CD4-positive, alpha-beta memory T cell (primary cell): ENCODE data around the gene PDSS2. TPM values are rescaled to one million over a fixed set of nuclear protein-coding genes. Genes with fewer than 3 reads are reported as not detected.

ENCODE experiments used
- CTCF ChIA-PET: fragments of 350-600 bp; sonication (Branson Sonifier 250); formaldehyde crosslinking; loops from one replicate; lab custom pipeline; 2021; ENCODE audit warnings: inconsistent platforms; ENCODE audit not compliant: partially characterized antibody; lab: Charles Lee
- POLR2A ChIA-PET: fragments of 350-600 bp; sonication (Branson Sonifier 250); formaldehyde crosslinking; loops from one replicate; lab custom pipeline; 2021; ENCODE audit not compliant: partially characterized antibody; lab: Charles Lee
- DNase-seq, 5 donors: peaks; one replicate each; pipeline versions ENCODE4 v3.0.0 to v3.0.0-alpha.2; 2020 to 2022; ENCODE audit warnings: mixed read lengths in 1 of 5
- H3K27ac ChIP-seq: one replicate; pipeline ENCODE4 v1.7.0; 2013; ENCODE audit warnings: low read depth, low read length
- H3K27me3 ChIP-seq: 2 replicates; pipeline ENCODE4 v1.7.0; 2013; ENCODE audit warnings: mild to moderate bottlenecking, low read length, moderate library complexity; ENCODE audit not compliant: insufficient read depth
- H3K36me3 ChIP-seq: 2 replicates; pipeline ENCODE4 v1.7.0; 2013; ENCODE audit warnings: mild to moderate bottlenecking, low read length, moderate library complexity; ENCODE audit not compliant: insufficient read depth
- H3K4me1 ChIP-seq: 2 replicates; pipeline ENCODE4 v1.7.0; 2013; ENCODE audit warnings: mild to moderate bottlenecking, low read length, moderate library complexity; ENCODE audit not compliant: insufficient read depth
- H3K4me3 ChIP-seq, 2 donors: one replicate each; pipeline ENCODE4 v1.7.0; 2013; ENCODE audit warnings: low read length in 2 of 2, mild to moderate bottlenecking in 1 of 2
- H3K9me3 ChIP-seq, 2 donors: one replicate each; pipeline ENCODE4 v1.7.0; 2013; ENCODE audit warnings: low read length in 2 of 2, control low read depth in 1 of 2; ENCODE audit not compliant: control insufficient read depth in 1 of 2
- H3K27ac Mint-ChIP-seq, 7 donors: one replicate each; pipeline ENCODE4 v1.8.0; 2020 to 2021; ENCODE audit warnings: mixed read lengths in 7 of 7, mild to moderate bottlenecking in 6 of 7, inconsistent platforms in 3 of 7, moderate library complexity in 3 of 7
- H3K27me3 Mint-ChIP-seq, 2 donors: one replicate each; pipeline ENCODE4 v1.8.0; 2020 to 2021; ENCODE audit warnings: mixed read lengths in 2 of 2
- H3K36me3 Mint-ChIP-seq, 2 donors: one replicate each; pipeline ENCODE4 v1.8.0; 2020 to 2021; ENCODE audit warnings: mixed read lengths in 2 of 2, inconsistent platforms in 1 of 2, mild to moderate bottlenecking in 1 of 2
- H3K4me1 Mint-ChIP-seq, 4 donors: one replicate each; pipeline ENCODE4 v1.8.0; 2020 to 2021; ENCODE audit warnings: mixed read lengths in 4 of 4, mild to moderate bottlenecking in 1 of 4
- H3K4me3 Mint-ChIP-seq, 8 donors: one replicate each; pipeline ENCODE4 v1.8.0; 2020 to 2021; ENCODE audit warnings: mixed read lengths in 8 of 8, mild to moderate bottlenecking in 7 of 8, moderate library complexity in 6 of 8, inconsistent platforms in 3 of 8
- H3K9me3 Mint-ChIP-seq, 8 donors: one replicate each; pipeline ENCODE4 v1.8.0; 2020 to 2021; ENCODE audit warnings: mixed read lengths in 8 of 8, mild to moderate bottlenecking in 5 of 8, inconsistent platforms in 3 of 8, moderate library complexity in 1 of 8
- intact Hi-C: fragments of 100-400 bp; cut with micrococcal nuclease; formaldehyde crosslinking; loops from one replicate; pipeline ENCODE4 v1.15.1; 2023
- polyA plus RNA-seq, 2 donors: library from polyadenylated mRNA; unstranded; fragments of 300-500 nt; fragmentation: Illumina TruSeq; gene quantifications; one replicate each; pipeline ENCODE4 v1.2.3, GENCODE V29; 2021
- total RNA-seq, 2 experiments: library from RNA; stranded (reverse); gene quantifications; one replicate each; pipeline ENCODE4 v1.2.3, GENCODE V29; 2021

Gene PDSS2
- total and polyA plus RNA-seq, 4 experiments from 2014 or later: 10.0 to 14.3 (median 12.2) TPM

DNA sequence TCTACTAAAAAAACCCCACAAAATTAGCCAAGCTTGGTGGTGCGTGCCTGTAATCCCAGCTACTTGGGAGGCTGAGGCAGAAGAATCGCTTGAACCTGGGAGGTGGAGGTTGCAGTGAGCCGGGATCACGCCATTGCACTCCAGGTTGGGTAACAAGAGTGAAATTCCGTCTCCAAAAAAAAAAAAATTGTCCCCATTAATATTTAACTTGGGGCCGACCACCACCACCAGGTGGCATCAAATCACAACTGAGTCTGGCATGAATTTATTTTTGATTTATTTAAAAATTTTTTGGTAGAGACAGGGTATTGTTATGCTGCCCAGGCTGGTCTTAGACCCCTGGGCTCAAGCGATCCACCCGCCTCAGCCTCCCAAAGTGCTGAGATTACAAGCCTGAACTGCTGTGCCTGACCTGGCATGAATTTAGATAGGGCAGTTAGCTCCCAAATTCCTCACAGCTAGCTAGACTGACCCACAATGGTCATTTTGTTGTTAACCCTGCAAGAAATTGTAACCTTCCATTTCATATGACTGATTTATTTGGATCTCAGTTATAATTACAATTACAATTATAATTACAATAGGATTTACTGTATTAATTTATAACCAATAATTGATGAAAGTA is 326.9 kb downstream of the PDSS2 start:
- H3K27ac Mint-ChIP-seq: no peak overlapping the region
- no peaks in the 10 kb centered on the region for H3K27me3 Mint-ChIP-seq
- Histone ChIP-seq H3K4me1 (no peaks in the 10 kb centered on the region), H3K9me3 (no peaks in the 10 kb centered on the region), H3K27me3 (no peaks in the 10 kb centered on the region), H3K4me3 (no peak overlapping the region), H3K27ac (no peak overlapping the region), H3K36me3 (no peaks in the 10 kb centered on the region)
- POLR2A ChIA-PET: no interaction called here
- CTCF ChIA-PET: interaction anchor here (1.0 to 1.3 kb wide), 2 partner anchors 9 to 539 kb away, joined by 3 read pairs; no protein-coding TSS in a partner anchor
- DNase-seq: peak in 3 of 5 donors; percentile 8 to 13 (median 11)
- intact Hi-C loops: no loop called here
- H3K9me3 Mint-ChIP-seq: no peaks in the 10 kb centered on the region
- H3K36me3 Mint-ChIP-seq: no peaks in the 10 kb centered on the region
- H3K4me1 Mint-ChIP-seq: no peaks in the 10 kb centered on the region
- H3K4me3 Mint-ChIP-seq: no peak overlapping the region

DNA sequence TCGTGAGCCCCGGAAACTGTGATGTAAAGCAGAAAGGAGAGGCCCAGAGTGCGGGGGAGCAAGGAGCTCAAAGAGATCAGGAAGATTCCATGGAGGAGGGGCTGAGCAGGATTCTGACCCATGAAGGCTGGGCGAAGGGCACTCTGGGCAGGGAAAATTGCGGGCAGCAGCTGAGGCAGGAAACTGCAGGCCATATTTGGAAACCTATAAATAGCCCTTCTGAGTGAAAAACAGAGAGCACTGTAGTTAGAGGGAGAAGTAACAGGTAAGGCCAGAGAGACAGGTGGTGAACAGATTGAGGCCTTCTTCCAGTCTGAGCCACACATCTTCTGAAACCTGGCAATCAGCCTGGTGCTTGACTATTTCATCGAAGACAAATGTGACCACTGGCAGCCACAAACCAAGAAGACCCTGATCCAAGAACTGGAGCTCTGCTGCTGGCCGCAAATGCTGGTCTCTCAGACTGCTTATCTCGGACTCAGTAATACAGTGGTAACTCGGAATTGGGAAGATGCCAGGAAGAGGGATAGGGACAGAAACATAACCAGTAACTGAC is 329.9 kb downstream of the PDSS2 start:
- H3K9me3 Mint-ChIP-seq: no peaks in the 10 kb centered on the region
- no peak overlapping the region for H3K4me3 ChIP-seq
- H3K27me3 Mint-ChIP-seq: no peaks in the 10 kb centered on the region
- no peak overlapping the region for H3K27ac ChIP-seq
- no peak overlapping the region for H3K4me3 Mint-ChIP-seq
- CTCF ChIA-PET: interaction anchor here (0.6 to 1.1 kb wide), 2 partner anchors 16 to 621 kb away, joined by 3 to 4 read pairs; no protein-coding TSS in a partner anchor
- intact Hi-C loops: no loop called here
- H3K9me3 ChIP-seq: no peaks in the 10 kb centered on the region
- H3K4me1 ChIP-seq: no peaks in the 10 kb centered on the region
- H3K36me3 Mint-ChIP-seq: no peaks in the 10 kb centered on the region
- DNase-seq: no peak
- POLR2A ChIA-PET: no interaction called here
- no peaks in the 10 kb centered on the region for H3K27me3 ChIP-seq
- H3K4me1 Mint-ChIP-seq: no peaks in the 10 kb centered on the region
- no peaks in the 10 kb centered on the region for H3K36me3 ChIP-seq
- H3K27ac Mint-ChIP-seq: no peak overlapping the region

DNA sequence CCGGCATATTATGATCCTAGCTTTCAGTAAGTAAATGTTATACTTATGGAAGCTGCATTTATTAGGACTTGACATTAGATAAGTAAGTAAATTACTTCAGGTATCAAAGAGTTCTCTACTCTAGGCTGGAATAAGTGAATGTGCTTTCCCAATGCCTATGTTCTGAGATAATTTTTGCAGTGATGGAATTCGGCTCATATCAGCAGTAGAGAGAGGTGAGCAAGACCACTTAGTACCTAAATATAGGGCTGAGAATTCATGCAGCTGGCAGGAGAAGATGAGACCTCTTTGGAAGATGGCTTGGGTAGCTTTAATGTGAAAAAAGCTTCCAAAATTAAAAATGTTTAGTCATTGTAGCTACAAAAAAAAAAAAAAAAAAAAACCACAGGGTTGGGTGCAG is 330.8 kb downstream of the PDSS2 start:
- Mint-ChIP-seq H3K27me3 (no peaks in the 10 kb centered on the region), H3K4me3 (no peak overlapping the region), H3K9me3 (no peaks in the 10 kb centered on the region), H3K27ac (peak overlapping the region in 1 of 7 donors; percentile 29), H3K4me1 (no peaks in the 10 kb centered on the region), H3K36me3 (no peaks in the 10 kb centered on the region)
- no peaks in the 10 kb centered on the region for H3K27me3 ChIP-seq
- no peak overlapping the region for H3K4me3 ChIP-seq
- DNase-seq: no peak
- H3K27ac ChIP-seq: no peak overlapping the region
- H3K9me3 ChIP-seq: no peaks in the 10 kb centered on the region
- no peaks in the 10 kb centered on the region for H3K4me1 ChIP-seq
- no peaks in the 10 kb centered on the region for H3K36me3 ChIP-seq
- intact Hi-C loops: no loop called here
- CTCF ChIA-PET: interaction anchor here (0.6 to 1.1 kb wide), 3 partner anchors 15 to 620 kb away, joined by 3 to 5 read pairs (median 4); no protein-coding TSS in a partner anchor
- POLR2A ChIA-PET: no interaction called here

DNA sequence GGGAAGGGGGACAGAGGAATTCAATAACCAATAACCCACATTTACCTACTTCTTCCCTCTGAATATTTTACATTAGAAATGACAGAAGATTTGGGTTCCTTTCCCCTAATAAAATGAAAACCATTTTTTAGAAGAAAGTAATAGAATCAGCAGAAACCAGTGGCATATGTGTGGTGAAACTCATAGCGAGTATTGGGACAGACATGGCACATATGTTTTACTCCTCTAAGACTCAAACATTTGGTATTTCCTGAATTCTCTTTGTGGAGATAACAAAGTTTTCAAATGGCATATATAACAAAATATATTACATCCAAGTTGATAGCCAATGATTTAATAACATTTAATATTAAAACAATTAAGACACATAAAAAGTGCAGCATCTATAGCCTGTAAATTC is 331.2 kb downstream of the PDSS2 start:
- Mint-ChIP-seq H3K27ac (no peak overlapping the region), H3K4me3 (no peak overlapping the region), H3K36me3 (no peaks in the 10 kb centered on the region), H3K27me3 (no peaks in the 10 kb centered on the region), H3K4me1 (no peaks in the 10 kb centered on the region), H3K9me3 (no peaks in the 10 kb centered on the region)
- Histone ChIP-seq H3K36me3 (no peaks in the 10 kb centered on the region), H3K4me1 (no peaks in the 10 kb centered on the region), H3K4me3 (no peak overlapping the region), H3K27me3 (no peaks in the 10 kb centered on the region), H3K27ac (no peak overlapping the region), H3K9me3 (no peaks in the 10 kb centered on the region)
- intact Hi-C loops: no loop called here
- CTCF ChIA-PET: interaction anchor here (0.6 to 1.1 kb wide), 2 partner anchors 14 to 17 kb away, joined by 4 to 5 read pairs; no protein-coding TSS in a partner anchor
- no peak for DNase-seq
- POLR2A ChIA-PET: no interaction called here

DNA sequence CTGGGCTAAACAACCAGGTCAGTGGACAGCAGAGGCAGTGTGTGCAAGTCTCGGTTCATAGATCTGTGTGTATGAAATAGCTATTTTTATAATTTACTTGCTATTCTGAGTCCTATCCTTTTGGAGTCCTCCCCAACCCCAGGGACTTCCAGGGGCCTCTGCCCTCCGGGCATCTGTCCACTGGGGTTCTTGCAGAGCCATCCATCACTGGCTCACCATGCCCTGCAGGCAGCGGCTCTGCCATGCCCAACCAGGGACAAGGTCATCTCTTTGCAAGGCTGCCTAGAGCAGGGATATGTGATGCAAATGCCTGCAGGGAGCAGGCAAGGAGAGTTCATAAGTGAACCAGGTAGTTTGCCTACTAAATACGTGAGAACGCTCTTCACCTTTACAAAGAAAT is 333.6 kb downstream of the PDSS2 start:
- no peak for DNase-seq
- ChIA-PET CTCF (interaction anchor here (1.1 kb wide), 2 partner anchors 10 to 12 kb away, joined by 4 read pairs; partner anchors contain the start of gene BEND3), POLR2A (no interaction called here)
- Histone ChIP-seq H3K4me3 (no peak overlapping the region), H3K27ac (no peak overlapping the region), H3K27me3 (no peaks in the 10 kb centered on the region), H3K36me3 (no peaks in the 10 kb centered on the region), H3K9me3 (no peaks in the 10 kb centered on the region), H3K4me1 (no peaks in the 10 kb centered on the region)
- intact Hi-C loops: no loop called here
- Mint-ChIP-seq H3K9me3 (no peaks in the 10 kb centered on the region), H3K4me1 (no peaks in the 10 kb centered on the region), H3K36me3 (no peaks in the 10 kb centered on the region), H3K27me3 (no peaks in the 10 kb centered on the region), H3K4me3 (no peak overlapping the region), H3K27ac (no peak overlapping the region)

DNA sequence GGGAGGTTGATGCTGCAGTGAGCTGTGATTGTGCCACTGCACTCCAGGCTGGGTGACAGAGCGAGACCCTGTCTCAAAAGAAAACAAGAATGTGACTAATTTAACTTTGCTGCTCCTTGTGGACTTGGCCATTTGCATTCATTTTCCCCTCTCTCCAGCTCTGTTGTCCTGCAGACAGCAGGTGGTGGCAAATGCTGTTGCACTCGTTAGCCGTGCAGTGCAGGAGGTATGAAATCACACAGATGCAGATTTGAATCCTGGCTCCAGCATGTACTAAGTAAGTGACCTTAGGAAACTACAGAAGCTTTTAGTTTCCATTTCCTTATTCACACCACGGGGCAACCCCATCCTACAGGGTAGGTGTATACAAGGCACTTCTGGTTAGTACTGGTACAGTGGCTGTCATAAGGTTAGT is 334.4 kb downstream of the PDSS2 start:
- CTCF ChIA-PET: interaction anchor here (1.1 kb wide), 2 partner anchors 9 to 11 kb away, joined by 4 read pairs; partner anchors contain the start of gene BEND3
- H3K36me3 ChIP-seq: no peaks in the 10 kb centered on the region
- Mint-ChIP-seq H3K27ac (no peak overlapping the region), H3K36me3 (no peaks in the 10 kb centered on the region), H3K4me1 (no peaks in the 10 kb centered on the region), H3K27me3 (no peaks in the 10 kb centered on the region), H3K9me3 (no peaks in the 10 kb centered on the region), H3K4me3 (no peak overlapping the region)
- DNase-seq: no peak
- POLR2A ChIA-PET: no interaction called here
- H3K4me1 ChIP-seq: no peaks in the 10 kb centered on the region
- intact Hi-C loops: no loop called here
- H3K27ac ChIP-seq: no peak overlapping the region
- H3K27me3 ChIP-seq: no peaks in the 10 kb centered on the region
- H3K4me3 ChIP-seq: no peak overlapping the region
- no peaks in the 10 kb centered on the region for H3K9me3 ChIP-seq

DNA sequence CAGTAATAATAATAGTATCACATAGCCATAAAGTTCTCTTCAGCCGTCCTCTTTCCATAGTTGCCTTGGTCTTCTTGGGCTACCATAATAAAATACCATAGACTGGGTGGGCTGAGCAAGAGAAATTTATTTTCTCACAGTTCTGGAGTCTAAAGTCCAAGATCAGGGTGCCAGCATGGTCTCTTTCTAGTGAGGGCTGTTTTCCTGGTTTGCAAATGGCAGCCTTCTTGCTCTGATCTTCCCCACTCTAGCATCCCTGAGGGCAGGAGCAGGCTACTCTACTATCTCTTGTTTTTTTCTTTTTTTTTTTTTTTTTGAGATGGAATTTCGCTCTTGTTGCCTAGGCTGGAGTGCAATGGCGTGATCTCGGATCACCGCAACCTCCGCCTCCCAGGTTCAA is 335.9 kb downstream of the PDSS2 start:
- no peak overlapping the region for H3K27ac Mint-ChIP-seq
- ChIA-PET CTCF (interaction anchor here (1.3 kb wide), 1 partner anchor 10 kb away, joined by 5 read pairs; no protein-coding TSS in a partner anchor), POLR2A (no interaction called here)
- Histone ChIP-seq H3K4me1 (no peaks in the 10 kb centered on the region), H3K27ac (no peak overlapping the region), H3K4me3 (no peak overlapping the region), H3K9me3 (no peaks in the 10 kb centered on the region), H3K27me3 (no peaks in the 10 kb centered on the region), H3K36me3 (no peaks in the 10 kb centered on the region)
- H3K9me3 Mint-ChIP-seq: no peaks in the 10 kb centered on the region
- H3K27me3 Mint-ChIP-seq: no peaks in the 10 kb centered on the region
- intact Hi-C loops: no loop called here
- no peak overlapping the region for H3K4me3 Mint-ChIP-seq
- H3K36me3 Mint-ChIP-seq: no peaks in the 10 kb centered on the region
- no peaks in the 10 kb centered on the region for H3K4me1 Mint-ChIP-seq
- DNase-seq: no peak
